ENCODE results near the gene SCFD2.

GRCh38 chr4:53371049-53371448 is 5.2 kb upstream of the SCFD2 start:
- TF ChIP-seq CTCF (IDR thresholded peaks at IDR 0.05) (no peak), POLR2A (IDR thresholded peaks at IDR 0.05) (no peak)
